ENCODE results near the gene NARS2.
"Not testable (repeated sequence)": the region's sequence is repeated elsewhere in the genome, so short reads cannot be mapped to it uniquely, and the experiment has no call there.

The NARS2 gene

DNA sequence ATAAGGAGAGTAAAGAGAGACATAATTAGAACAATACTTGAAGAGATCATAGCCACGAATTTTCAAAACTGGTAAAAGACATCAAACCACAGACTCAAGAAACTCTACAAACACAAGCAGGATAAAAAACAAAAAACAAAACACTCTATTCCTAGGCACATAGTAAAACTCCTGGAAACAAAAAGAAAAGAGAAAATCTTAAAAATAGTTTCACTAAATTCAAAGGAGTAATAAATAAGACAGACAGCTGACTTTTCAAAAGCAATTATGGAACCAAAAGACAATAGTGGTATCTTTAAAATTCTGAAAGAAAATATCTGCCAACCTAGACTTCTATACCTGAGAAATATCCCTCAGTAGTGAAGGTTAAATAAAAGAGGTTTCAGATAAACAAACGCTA lies 9.2 kb upstream of the NARS2 start:
- no peak for DNase-seq (ENCODE audit: low read depth, low spot score)
- no peak overlapping the region for H3K4me3 ChIP-seq (ENCODE audit: low read length)

DNA sequence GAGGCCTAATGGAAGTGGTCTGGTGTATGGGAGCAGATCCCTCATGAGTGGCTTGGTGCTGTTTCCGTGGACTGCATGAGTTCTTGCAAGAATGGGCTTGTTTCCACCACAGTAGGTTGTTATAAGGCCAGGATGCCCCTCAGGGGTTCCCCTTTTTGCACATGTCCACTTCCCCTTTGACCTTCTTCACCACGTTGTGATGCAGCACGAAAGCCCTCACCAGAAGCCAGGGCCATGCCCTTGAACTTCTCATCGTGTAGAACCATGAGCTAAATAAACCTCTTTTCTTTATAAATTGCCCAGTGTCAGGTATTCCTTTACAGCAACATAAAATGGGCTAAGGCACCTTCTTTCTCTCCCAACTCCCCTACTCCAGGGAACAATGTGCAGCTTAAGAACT lies 2.8 kb upstream of the NARS2 start:
- H3K4me3 ChIP-seq (ENCODE audit: low read length), result no peak overlapping the region
- no peak for DNase-seq (ENCODE audit: low read depth, low spot score)

DNA sequence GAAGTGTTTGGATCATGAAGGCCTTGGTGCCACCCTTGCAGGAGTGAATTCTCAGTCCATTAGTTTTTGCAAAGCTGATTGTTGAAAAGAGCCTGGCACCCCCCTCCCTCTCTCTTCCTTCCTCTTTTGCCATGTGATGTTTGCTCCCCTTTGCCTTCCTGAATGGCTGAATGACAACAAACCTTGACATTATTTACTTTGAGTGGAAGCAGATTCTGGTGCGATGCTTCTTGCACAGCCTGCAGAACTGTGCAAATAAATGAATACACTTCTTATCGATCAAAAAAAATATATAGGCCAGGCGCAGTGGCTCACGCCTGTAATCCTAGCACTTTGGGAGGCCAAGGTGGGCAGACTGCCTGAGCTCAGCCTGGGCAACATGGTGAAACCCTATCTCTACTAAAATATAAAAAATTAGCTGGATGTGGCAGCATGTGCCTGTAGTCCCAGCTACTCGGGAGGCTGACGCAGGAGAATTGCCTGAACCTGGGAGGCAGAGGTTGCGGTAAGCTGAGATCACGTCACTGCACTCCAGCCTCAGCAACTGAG lies 2.0 kb upstream of the NARS2 start:
- DNase-seq (ENCODE audit: low read depth, low spot score), result no peak
- H3K4me3 ChIP-seq (ENCODE audit: low read length), result no peak overlapping the region

DNA sequence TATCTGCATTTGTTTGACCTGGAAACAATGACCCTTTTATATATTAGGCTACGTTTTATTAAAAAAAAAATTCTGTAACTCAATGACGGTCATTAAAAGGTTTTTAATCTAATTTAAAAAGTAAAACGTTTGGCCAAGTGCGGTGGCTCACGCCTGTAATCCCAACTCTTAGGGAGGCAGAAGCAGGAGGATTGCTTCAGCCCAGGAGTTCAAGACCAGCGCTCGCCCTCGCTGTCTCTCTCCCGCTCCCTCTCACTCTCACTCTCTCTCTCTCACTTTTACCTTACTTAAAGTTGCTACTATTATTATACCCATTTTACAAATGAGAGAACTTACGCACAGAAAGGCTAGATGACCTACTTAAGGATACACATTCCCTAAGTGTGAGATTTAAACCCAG lies 814 bp upstream of the NARS2 start:
- DNase-seq (ENCODE audit: low read depth, low spot score), result no peak
- peak overlapping the region; percentile 59 for H3K4me3 ChIP-seq (ENCODE audit: low read length)

DNA sequence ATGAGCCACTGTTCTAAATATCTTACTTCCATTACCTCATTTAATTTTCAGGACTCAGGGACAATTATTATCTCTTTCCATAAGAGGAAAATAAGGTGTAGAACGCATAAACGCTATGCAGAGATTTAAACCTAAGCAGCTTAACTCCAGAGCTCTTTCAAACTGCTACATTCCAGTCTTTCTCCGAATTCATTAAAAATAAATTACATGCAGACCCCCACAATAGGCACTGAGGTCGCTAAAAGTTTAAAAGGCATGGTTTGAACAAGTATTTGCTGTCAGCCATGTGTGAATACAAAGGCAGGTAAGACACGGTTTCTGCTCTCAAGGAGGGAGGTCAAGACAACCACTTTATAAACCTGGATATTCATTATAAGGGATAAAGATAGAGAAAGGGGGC lies 983 bp downstream of the NARS2 start:
- peak overlapping the region; percentile 59 for H3K4me3 ChIP-seq (ENCODE audit: low read length)
- DNase-seq (ENCODE audit: low read depth, low spot score), result no peak

DNA sequence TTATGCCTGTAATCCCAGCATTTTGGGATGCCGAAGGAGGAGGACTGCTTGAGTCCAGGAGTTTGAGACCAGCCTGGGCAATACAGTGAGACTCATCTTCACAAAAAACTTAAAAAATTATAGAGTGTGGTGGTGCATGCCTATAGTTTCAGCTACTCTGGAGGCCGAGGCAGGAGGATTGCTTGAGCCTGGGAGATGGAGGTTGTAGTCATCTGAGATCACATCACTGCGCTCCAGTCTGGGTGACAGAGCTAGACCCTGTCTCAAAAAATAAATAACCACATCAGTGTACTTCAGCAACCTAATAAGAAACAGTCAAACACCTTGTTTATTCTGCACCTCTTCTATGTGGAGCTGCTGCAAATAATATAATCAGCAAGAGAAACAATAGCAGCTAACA lies 1.4 kb downstream of the NARS2 start:
- H3K4me3 ChIP-seq (ENCODE audit: low read length), result peak overlapping the region; percentile 59

DNA sequence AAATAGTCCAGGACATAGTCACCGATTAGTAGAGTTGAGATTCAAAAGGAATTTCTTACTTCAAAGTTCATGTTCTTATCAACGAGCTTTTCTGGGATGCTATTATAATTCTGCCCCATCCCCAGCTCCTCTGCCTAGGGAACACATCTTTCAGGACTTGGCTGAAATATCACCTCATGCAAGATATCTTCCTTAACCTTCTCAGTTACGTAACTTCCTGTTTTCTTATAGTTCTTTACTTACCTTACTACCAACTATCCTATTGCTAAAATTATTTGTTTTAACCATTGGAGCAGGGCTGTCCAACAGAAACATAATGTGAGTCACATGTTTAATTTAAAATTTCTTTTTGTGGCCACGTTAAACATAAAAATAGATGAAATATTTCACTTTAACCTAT lies 2.3 kb downstream of the NARS2 start:
- H3K4me3 ChIP-seq (ENCODE audit: low read length), result no peak overlapping the region
- no peak for DNase-seq (ENCODE audit: low read depth, low spot score)

More for the DNA sequence above, 1.4 kb downstream of the NARS2 start:
- no peak for DNase-seq (ENCODE audit: low read depth, low spot score)

DNA sequence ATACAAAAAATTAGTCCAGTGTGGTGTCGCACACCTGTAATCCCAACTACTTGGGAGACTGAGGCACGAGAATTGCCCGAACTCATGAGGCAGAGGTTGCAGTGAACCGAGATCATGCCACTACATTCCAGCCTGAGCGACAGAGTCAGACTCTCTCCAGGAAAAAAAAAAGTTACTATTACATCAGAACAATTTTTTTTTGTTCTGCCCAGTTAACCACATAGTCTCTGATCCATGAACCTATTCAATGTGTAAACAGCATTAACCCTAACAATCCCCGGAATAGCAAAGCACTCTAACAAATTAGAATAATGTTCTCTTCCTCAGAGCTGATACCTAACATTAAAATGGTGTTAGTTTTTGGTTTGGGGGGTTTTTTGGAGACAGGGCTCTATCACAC lies 4.6 kb downstream of the NARS2 start:
- no peak overlapping the region for H3K4me3 ChIP-seq (ENCODE audit: low read length)
- DNase-seq (ENCODE audit: low read depth, low spot score), result no peak

DNA sequence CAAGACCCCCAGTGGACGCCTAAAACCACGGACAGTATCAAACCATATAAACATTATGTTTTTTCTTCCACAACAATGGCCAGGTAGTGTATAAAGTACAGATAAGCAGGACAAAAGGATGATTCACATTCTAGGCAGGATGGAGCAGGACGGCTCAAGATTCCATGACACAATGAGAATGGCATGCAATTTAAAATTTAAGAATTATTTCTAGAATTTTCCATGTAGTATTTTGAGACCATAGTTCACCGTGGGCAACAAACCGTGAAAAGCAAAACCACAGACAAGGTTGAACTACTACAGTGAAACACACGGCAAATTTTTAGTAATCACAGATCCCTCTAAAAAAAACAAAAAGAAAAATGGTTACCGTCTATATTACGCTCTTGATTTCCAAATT lies 7.5 kb downstream of the NARS2 start:
- no peak for DNase-seq (ENCODE audit: low read depth, low spot score)
- H3K4me3 ChIP-seq (ENCODE audit: low read length), result no peak overlapping the region

DNA sequence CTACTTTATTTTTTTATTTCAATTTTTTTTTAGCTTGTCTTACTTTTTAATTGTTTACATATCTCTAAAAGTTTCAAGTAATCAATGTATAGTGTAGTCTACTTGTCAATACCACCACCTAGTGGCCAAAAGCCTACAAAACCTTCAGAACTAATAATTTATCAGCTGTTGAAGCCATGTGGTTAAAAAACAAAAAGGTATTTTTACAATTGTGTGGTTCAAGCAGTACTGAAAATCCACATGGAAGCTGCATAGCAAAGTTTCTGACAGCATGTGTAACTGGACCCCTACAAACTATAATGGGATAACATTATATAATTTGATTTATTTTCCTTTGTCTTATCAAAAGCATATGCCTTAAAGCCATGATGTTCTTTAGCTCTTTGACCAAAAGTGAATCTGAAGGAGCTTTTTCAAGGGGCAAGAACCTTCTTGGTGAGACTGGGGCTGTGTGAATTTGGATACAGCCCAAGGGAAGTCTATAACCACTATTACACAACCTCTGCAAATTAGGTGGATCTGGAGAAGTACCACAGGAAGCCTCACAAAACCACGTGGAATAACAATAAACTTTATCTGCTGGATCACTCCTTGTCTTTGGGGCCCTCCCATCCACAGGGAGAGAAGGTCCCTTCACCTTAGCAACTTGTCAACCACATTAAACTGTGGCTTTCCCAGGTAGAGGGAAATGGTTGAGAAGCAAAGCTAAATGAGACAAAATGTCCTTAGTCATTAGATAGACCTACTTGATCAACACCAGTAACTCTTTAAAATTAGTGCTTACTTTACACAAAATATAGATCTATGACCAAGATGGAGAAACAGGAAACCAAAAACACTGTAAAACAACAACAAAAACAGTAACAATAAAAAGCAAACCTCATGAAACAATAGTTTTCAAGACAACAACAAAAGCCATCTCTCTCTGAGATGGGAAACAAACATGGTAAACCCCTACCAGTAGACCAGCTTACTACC lies 9.9 kb downstream of the NARS2 start:
- no peak overlapping the region for H3K4me3 ChIP-seq (ENCODE audit: low read length)
- DNase-seq (ENCODE audit: low read depth, low spot score), result peak; percentile 63

DNA sequence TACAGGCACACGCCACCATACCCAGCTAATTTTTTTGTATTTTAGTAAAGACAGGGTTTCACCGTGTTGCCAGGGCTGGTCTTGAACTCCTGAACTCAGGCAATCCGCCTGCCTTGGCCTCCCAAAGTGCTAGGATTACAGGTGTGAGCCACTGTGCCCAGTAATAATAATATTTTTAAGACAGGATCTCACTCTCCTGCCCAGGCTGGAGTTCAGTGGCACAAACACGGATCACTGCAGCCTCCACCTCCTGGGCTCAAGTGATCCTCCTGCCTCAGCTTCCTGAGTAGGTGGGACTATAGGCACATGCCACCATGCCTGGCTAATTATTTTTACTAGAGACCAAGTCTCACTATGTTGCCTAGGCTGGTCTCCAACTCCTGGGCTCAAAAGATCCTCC lies 10.6 kb downstream of the NARS2 start:
- not testable (repeated sequence) for H3K4me3 ChIP-seq (ENCODE audit: low read length); DNase-seq (ENCODE audit: low read depth, low spot score)

DNA sequence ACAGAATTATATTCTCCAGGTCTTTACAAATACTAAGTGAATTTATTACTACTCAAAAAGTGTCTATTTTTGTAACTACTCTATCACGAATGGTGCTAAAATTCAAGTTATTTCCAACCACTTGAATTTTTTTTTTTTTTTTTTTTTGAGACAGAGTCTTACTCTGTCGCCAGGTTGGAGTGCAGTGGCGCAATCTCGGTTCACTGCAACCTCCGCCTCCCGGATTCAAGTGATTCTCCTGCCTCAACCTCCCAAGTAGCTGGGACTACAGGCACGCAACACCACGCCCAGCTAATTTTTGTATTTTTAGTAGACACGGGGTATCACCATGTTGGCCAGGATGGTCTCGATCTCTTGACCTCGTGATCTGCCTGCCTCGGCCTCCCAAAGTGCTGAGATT lies 11.6 kb downstream of the NARS2 start:
- not testable (repeated sequence) for DNase-seq (ENCODE audit: low read depth, low spot score); H3K4me3 ChIP-seq (ENCODE audit: low read length)

DNA sequence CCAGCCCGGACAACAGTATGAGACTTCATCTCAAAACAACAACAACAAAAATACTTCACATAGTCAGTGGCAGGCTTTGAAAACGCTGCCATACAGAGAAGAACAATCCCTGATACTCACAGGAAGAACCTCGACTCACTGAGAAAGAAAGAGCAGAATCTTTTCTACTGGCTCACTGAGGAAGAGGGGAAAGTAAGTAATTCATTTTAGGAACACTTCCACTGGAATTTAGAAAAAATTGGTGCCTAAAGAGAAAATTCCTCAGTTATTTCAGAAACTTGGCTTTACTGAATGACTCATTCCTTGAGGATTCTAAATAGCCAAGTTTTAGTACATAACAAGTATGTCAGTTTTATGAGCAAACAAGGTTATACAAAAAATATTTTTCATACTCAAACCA lies 12.3 kb downstream of the NARS2 start:
- no peak for DNase-seq (ENCODE audit: low read depth, low spot score)
- H3K4me3 ChIP-seq (ENCODE audit: low read length), result no peak overlapping the region

DNA sequence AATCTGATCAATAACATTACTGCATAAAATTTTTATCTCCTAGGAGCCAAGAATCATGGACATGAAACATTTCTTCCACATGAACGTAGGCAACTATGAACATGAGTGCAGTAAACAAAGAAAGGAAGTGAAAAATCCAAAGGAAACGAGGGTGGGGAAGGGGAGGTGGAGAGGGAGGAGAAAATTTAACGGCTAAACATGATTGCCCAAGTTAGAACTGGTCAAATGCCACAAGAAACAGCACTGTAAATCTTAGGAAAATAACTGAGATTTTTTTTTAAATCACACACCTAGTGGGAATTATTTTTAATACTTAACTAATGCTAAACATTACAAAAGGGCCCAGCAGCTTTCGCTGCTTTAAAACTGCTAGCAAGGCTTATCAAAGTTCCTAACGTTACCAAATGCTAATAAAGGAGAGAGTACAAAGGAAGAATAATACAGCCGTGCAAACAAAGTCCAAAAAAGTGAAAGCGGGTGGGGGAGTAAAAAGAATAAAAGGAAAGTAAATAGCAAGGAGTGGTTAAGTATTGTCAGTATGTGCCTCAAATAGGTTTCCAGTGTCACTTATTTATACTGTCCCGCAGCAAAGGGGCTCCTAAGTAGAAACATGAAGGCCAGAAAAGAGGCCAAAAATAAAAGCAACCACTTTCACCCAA lies 13.7 kb downstream of the NARS2 start:
- H3K4me3 ChIP-seq (ENCODE audit: low read length), result no peak overlapping the region
- DNase-seq (ENCODE audit: low read depth, low spot score), result no peak

DNA sequence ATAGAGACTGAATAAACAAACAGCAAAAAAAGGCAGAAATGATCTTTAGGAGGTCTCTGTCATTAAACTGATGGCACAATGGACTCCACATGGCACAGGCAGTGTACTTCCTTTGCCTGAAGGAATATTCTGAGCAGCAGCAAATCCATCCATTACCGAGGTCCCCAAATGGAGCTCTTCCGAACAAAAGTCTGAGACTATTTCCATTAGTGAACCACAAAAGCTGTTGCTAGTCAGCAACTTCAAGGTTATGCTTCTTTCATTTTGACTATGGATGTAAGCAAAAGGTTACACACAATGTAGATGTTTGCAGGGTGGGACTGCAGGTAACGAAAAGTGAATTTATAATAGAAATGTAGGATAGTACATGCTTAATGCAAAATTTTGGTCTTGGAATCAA lies 14.5 kb downstream of the NARS2 start:
- DNase-seq (ENCODE audit: low read depth, low spot score), result no peak
- no peak overlapping the region for H3K4me3 ChIP-seq (ENCODE audit: low read length)

DNA sequence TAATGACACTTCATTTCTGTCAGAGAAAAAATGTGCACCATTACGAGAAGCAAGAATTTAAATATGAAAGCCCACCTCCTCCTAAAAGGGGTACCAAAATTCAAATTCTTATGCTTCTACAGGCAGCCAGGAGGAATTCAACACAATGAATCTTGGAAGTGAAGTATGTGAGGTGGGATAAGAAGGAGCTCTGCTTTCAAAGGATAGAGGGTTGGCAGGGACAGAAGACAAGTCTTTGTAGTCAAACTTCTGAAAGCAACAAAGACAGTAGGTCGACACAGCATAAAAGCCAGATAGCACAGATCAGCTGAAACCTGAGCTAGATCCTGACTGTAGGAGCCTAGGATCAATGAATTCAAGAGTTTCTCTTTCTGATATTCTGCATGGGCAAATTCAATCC lies 17.4 kb downstream of the NARS2 start:
- DNase-seq (ENCODE audit: low read depth, low spot score), result no peak
- H3K4me3 ChIP-seq (ENCODE audit: low read length), result no peak overlapping the region

DNA sequence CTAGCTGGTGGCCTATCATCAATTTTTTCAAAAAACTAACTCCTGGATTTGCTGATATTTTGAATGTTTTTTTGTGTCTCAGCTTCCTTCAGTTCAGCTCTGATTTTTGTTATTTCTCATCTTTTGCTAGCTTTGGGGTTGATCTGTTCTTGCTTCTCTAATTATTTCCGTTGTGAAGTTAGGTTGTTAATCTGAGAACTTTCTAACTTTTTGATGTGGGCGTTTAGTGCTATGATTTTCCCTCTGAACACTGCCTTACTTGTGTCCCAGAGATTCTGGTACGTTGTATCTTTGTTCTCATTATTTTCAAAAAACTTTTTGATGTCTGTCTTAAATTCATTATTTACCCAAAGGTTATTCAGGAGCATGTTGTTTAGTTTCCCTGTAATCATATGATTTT lies 19.1 kb downstream of the NARS2 start:
- no peak overlapping the region for H3K4me3 ChIP-seq (ENCODE audit: low read length)
- DNase-seq (ENCODE audit: low read depth, low spot score), result no peak

DNA sequence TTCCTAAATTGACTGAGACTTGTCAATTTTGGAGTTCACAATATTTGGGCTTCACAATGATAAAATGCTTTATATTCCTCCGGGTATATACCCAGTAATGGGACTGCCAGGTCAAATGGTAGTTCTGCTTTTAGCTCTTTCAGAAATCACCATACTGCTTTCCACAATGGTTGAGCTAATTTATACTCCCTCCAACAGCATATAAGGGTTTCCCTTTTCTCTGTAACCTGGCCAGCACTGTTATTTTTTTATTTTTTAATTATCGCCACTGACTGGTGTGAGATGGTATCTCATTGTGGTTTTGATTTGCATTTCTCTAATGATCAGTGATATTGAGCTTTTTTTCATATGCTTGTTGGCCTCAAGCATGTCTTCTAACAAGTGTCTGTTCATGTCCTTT lies 21.8 kb downstream of the NARS2 start:
- no peak for DNase-seq (ENCODE audit: low read depth, low spot score)
- H3K4me3 ChIP-seq (ENCODE audit: low read length), result no peak overlapping the region

DNA sequence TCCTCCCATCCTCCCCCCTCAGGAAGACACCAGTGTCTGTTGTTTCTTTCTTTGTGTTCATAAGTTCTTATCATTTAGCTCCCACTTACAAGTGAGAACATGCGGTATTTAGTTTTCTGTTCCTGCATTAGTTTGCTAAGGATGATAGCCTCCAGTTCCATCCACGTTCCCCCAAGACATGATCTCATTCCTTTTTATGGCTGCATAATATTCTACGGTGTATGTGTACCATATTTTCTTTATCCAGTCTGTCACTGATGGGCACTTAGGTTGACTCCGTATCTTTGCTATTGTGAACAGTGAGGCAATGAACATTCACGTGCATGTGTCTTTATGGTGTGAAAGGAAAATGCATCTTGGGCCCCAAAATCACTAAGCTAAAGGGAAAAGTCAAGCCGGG lies 22.5 kb downstream of the NARS2 start:
- not testable (repeated sequence) for H3K4me3 ChIP-seq (ENCODE audit: low read length); DNase-seq (ENCODE audit: low read depth, low spot score)

DNA sequence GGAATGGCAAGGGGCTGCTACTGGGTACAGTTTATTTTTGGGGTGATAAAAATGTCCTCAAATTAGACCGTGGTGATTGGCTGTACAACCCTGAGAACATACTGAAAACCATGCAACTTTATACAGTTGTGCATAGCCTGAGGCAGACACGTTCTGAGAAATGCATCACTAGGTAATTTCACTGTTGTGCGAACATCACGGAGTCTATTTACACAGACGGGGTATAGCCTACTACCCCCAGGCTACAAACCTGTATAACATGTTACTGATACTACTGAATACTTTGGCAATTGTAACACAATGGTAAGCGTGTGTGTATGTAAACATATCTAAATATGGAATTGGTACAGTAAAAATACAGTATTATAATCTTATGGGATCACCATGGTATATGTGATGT lies 23.6 kb downstream of the NARS2 start:
- no peak overlapping the region for H3K4me3 ChIP-seq (ENCODE audit: low read length)
- no peak for DNase-seq (ENCODE audit: low read depth, low spot score)

All from Jurkat, Clone E6-1 (cell line).